ENCODE results near the gene COL26A1. TPM values are rescaled to one million over a fixed set of nuclear protein-coding genes. Genes with fewer than 3 reads are reported as not detected.
"Not testable (repeated sequence)": the region's sequence is repeated elsewhere in the genome, so short reads cannot be mapped to it uniquely, and the experiment has no call there.

The COL26A1 gene
- total and polyA plus RNA-seq, 7 experiments from 2014 or later = 0.24 TPM; not detected in 6

- ATAC-seq (no peak), DNase-seq (no peak)
- no peaks in the 10 kb centered on the region for H3K36me3 ChIP-seq (ENCODE audit: control insufficient read depth in 2 of 3, insufficient read depth in 3 of 3, low read length in 3 of 3)
- H3K9me3 ChIP-seq (ENCODE audit: control insufficient read depth in 2 of 3, low read length in 3 of 3) = no peaks in the 10 kb centered on the region
- no peaks in the 10 kb centered on the region for H3K9me3 Mint-ChIP-seq
- no peak overlapping the region for H3K4me3 Mint-ChIP-seq
- peaks cover 0 to 5% of the 10 kb centered on the region in 2 donors for H3K4me1 ChIP-seq (ENCODE audit: control insufficient read depth in 2 of 2, insufficient read depth in 2 of 2, low read length in 2 of 2)
- no peak overlapping the region for H3K27ac ChIP-seq (ENCODE audit: low read depth, low read length)
- peaks cover 6 to 21% (median 16%) of the 10 kb centered on the region in 7 donors for H3K4me1 Mint-ChIP-seq
- H3K27me3 ChIP-seq (ENCODE audit: control insufficient read depth in 2 of 2, insufficient read depth in 2 of 2, low read length in 2 of 2) = no peaks in the 10 kb centered on the region
- no peaks in the 10 kb centered on the region for H3K27me3 Mint-ChIP-seq
- CTCF ChIA-PET = no interaction called here
- no peak overlapping the region for H3K4me3 ChIP-seq (ENCODE audit: low read length)
- H3K36me3 Mint-ChIP-seq = no peaks in the 10 kb centered on the region
- H3K27ac Mint-ChIP-seq = peak overlapping the region in 4 of 9 donors; percentile 38 to 83 (median 76)
- POLR2A ChIA-PET = no interaction called here
- intact Hi-C loops (cut with micrococcal nuclease) = no loop called here
These were observed 104.2 kb downstream of the COL26A1 start for GRCh38 chr7:101466871-101467270.

- CTCF ChIA-PET = no interaction called here
- intact Hi-C loops (cut with micrococcal nuclease) = no loop called here
- H3K9me3 Mint-ChIP-seq = no peaks in the 10 kb centered on the region
These were observed 106.0 kb downstream of the COL26A1 start for GRCh38 chr7:101468546-101469275.

GRCh38 chr7:101470668-101471487, 108.2 kb downstream of the COL26A1 start:
- CTCF ChIA-PET = no interaction called here
- Histone ChIP-seq H3K27me3 (ENCODE audit: control insufficient read depth in 2 of 2, insufficient read depth in 2 of 2, low read length in 2 of 2) (no peaks in the 10 kb centered on the region), H3K4me1 (ENCODE audit: control insufficient read depth in 2 of 2, insufficient read depth in 2 of 2, low read length in 2 of 2) (peaks cover 0 to 2% of the 10 kb centered on the region in 2 donors), H3K36me3 (ENCODE audit: control insufficient read depth in 2 of 3, insufficient read depth in 3 of 3, low read length in 3 of 3) (no peaks in the 10 kb centered on the region), H3K9me3 (ENCODE audit: control insufficient read depth in 2 of 3, low read length in 3 of 3) (no peaks in the 10 kb centered on the region), H3K4me3 (ENCODE audit: low read length) (no peak overlapping the region), H3K27ac (ENCODE audit: low read depth, low read length) (no peak overlapping the region)
- DNase-seq (no peak), ATAC-seq (no peak)
- POLR2A ChIA-PET = no interaction called here
- Mint-ChIP-seq H3K4me1 (peaks cover 0 to 11% (median 6%) of the 10 kb centered on the region in 7 donors), H3K27ac (no peak overlapping the region), H3K9me3 (no peaks in the 10 kb centered on the region), H3K4me3 (no peak overlapping the region), H3K36me3 (no peaks in the 10 kb centered on the region), H3K27me3 (no peaks in the 10 kb centered on the region)
- intact Hi-C loops (cut with micrococcal nuclease) = no loop called here

More at GRCh38 chr7:101468546-101469275, 106.0 kb downstream of the COL26A1 start:
- no peaks in the 10 kb centered on the region for H3K27me3 ChIP-seq (ENCODE audit: control insufficient read depth in 2 of 2, insufficient read depth in 2 of 2, low read length in 2 of 2)
- no peak overlapping the region for H3K27ac ChIP-seq (ENCODE audit: low read depth, low read length)
- Mint-ChIP-seq H3K27me3 (no peaks in the 10 kb centered on the region), H3K4me3 (no peak overlapping the region), H3K4me1 (peaks cover 6 to 21% (median 16%) of the 10 kb centered on the region in 7 donors), H3K27ac (peak overlapping the region in 3 of 9 donors; percentile 12 to 73 (median 42)), H3K36me3 (no peaks in the 10 kb centered on the region)
- POLR2A ChIA-PET = no interaction called here
- no peak for ATAC-seq
- no peaks in the 10 kb centered on the region for H3K36me3 ChIP-seq (ENCODE audit: control insufficient read depth in 2 of 3, insufficient read depth in 3 of 3, low read length in 3 of 3)
- DNase-seq = no peak
- H3K4me3 ChIP-seq (ENCODE audit: low read length) = no peak overlapping the region
- no peaks in the 10 kb centered on the region for H3K9me3 ChIP-seq (ENCODE audit: control insufficient read depth in 2 of 3, low read length in 3 of 3)
- H3K4me1 ChIP-seq (ENCODE audit: control insufficient read depth in 2 of 2, insufficient read depth in 2 of 2, low read length in 2 of 2) = peaks cover 0 to 5% of the 10 kb centered on the region in 2 donors

GRCh38 chr7:101474178-101474577, 111.5 kb downstream of the COL26A1 start:
- ATAC-seq (no peak), DNase-seq (no peak)
- intact Hi-C loops (cut with micrococcal nuclease) = no loop called here
- Mint-ChIP-seq H3K9me3 (peaks cover 0 to 8% (median 6%) of the 10 kb centered on the region in 11 donors), H3K27ac (no peak overlapping the region), H3K36me3 (peaks cover 0 to 4% (median 0%) of the 10 kb centered on the region in 5 donors), H3K4me1 (no peaks in the 10 kb centered on the region), H3K4me3 (no peak overlapping the region), H3K27me3 (peaks cover 0 to 7% (median 4%) of the 10 kb centered on the region in 5 donors)
- H3K36me3 ChIP-seq (ENCODE audit: control insufficient read depth in 2 of 3, insufficient read depth in 3 of 3, low read length in 3 of 3) = no peaks in the 10 kb centered on the region
- H3K27ac ChIP-seq (ENCODE audit: low read depth, low read length) = no peak overlapping the region
- ChIA-PET CTCF (interaction anchor here (0.6 kb wide), 1 partner anchor 69 kb away, joined by 4 read pairs; no protein-coding TSS in a partner anchor), POLR2A (interaction anchor here (0.6 kb wide), 1 partner anchor 152 kb away, joined by 3 read pairs; no protein-coding TSS in a partner anchor)
- no peaks in the 10 kb centered on the region for H3K4me1 ChIP-seq (ENCODE audit: control insufficient read depth in 2 of 2, insufficient read depth in 2 of 2, low read length in 2 of 2)
- peaks cover 0 to under 1% (median 0%) of the 10 kb centered on the region in 3 experiments for H3K9me3 ChIP-seq (ENCODE audit: control insufficient read depth in 2 of 3, low read length in 3 of 3)
- no peak overlapping the region for H3K4me3 ChIP-seq (ENCODE audit: low read length)
- H3K27me3 ChIP-seq (ENCODE audit: control insufficient read depth in 2 of 2, insufficient read depth in 2 of 2, low read length in 2 of 2) = no peaks in the 10 kb centered on the region

GRCh38 chr7:101475691-101476090, 113.0 kb downstream of the COL26A1 start:
- H3K4me1 ChIP-seq (ENCODE audit: control insufficient read depth in 2 of 2, insufficient read depth in 2 of 2, low read length in 2 of 2); H3K4me1 Mint-ChIP-seq; intact Hi-C loops (cut with micrococcal nuclease); H3K27ac Mint-ChIP-seq; POLR2A ChIA-PET; H3K4me3 Mint-ChIP-seq; DNase-seq; H3K36me3 Mint-ChIP-seq; H3K27me3 ChIP-seq (ENCODE audit: control insufficient read depth in 2 of 2, insufficient read depth in 2 of 2, low read length in 2 of 2); H3K36me3 ChIP-seq (ENCODE audit: control insufficient read depth in 2 of 3, insufficient read depth in 3 of 3, low read length in 3 of 3); CTCF ChIA-PET; ATAC-seq; H3K4me3 ChIP-seq (ENCODE audit: low read length); H3K27ac ChIP-seq (ENCODE audit: low read depth, low read length): not testable (repeated sequence)
- peaks cover 0 to 10% (median 0%) of the 10 kb centered on the region in 3 experiments for H3K9me3 ChIP-seq (ENCODE audit: control insufficient read depth in 2 of 3, low read length in 3 of 3)
- H3K9me3 Mint-ChIP-seq = peaks cover under 1 to 21% (median 16%) of the 10 kb centered on the region in 11 donors
- H3K27me3 Mint-ChIP-seq = peaks cover 0 to 20% (median 4%) of the 10 kb centered on the region in 5 donors

GRCh38 chr7:101479217-101479616, 116.5 kb downstream of the COL26A1 start:
- ChIA-PET CTCF (no interaction called here), POLR2A (no interaction called here)
- no peaks in the 10 kb centered on the region for H3K36me3 ChIP-seq (ENCODE audit: control insufficient read depth in 2 of 3, insufficient read depth in 3 of 3, low read length in 3 of 3)
- H3K4me1 Mint-ChIP-seq = no peaks in the 10 kb centered on the region
- H3K4me1 ChIP-seq (ENCODE audit: control insufficient read depth in 2 of 2, insufficient read depth in 2 of 2, low read length in 2 of 2) = no peaks in the 10 kb centered on the region
- H3K27me3 ChIP-seq (ENCODE audit: control insufficient read depth in 2 of 2, insufficient read depth in 2 of 2, low read length in 2 of 2) = no peaks in the 10 kb centered on the region
- peaks cover 4 to 26% (median 21%) of the 10 kb centered on the region in 11 donors for H3K9me3 Mint-ChIP-seq
- H3K27me3 Mint-ChIP-seq = peaks cover 0 to 28% (median 4%) of the 10 kb centered on the region in 5 donors
- peaks cover 0 to 12% (median 0%) of the 10 kb centered on the region in 3 experiments for H3K9me3 ChIP-seq (ENCODE audit: control insufficient read depth in 2 of 3, low read length in 3 of 3)
- no peak overlapping the region for H3K27ac Mint-ChIP-seq
- no peak for ATAC-seq
- H3K36me3 Mint-ChIP-seq = peaks cover 0 to 5% (median 4%) of the 10 kb centered on the region in 5 donors
- no peak overlapping the region for H3K4me3 ChIP-seq (ENCODE audit: low read length)
- no peak for DNase-seq
- no peak overlapping the region for H3K27ac ChIP-seq (ENCODE audit: low read depth, low read length)
- no peak overlapping the region for H3K4me3 Mint-ChIP-seq
- intact Hi-C loops (cut with micrococcal nuclease) = no loop called here

Measured in naive thymus-derived CD4-positive, alpha-beta T cell (primary cell).